HG03108 (cell line): ENCODE measurements around the gene AP3S2.
"Not testable (repeated sequence)": the region's sequence is repeated elsewhere in the genome, so short reads cannot be mapped to it uniquely, and the experiment has no call there.

Experiments used
- ATAC-seq: cut with Tn5 transposase; IDR thresholded peaks from one replicate; pipeline ENCODE4 v1.9.1; 2021; ENCODE audit warnings: moderate library complexity; ENCODE audit not compliant: unreplicated experiment

The AP3S2 gene

DNA sequence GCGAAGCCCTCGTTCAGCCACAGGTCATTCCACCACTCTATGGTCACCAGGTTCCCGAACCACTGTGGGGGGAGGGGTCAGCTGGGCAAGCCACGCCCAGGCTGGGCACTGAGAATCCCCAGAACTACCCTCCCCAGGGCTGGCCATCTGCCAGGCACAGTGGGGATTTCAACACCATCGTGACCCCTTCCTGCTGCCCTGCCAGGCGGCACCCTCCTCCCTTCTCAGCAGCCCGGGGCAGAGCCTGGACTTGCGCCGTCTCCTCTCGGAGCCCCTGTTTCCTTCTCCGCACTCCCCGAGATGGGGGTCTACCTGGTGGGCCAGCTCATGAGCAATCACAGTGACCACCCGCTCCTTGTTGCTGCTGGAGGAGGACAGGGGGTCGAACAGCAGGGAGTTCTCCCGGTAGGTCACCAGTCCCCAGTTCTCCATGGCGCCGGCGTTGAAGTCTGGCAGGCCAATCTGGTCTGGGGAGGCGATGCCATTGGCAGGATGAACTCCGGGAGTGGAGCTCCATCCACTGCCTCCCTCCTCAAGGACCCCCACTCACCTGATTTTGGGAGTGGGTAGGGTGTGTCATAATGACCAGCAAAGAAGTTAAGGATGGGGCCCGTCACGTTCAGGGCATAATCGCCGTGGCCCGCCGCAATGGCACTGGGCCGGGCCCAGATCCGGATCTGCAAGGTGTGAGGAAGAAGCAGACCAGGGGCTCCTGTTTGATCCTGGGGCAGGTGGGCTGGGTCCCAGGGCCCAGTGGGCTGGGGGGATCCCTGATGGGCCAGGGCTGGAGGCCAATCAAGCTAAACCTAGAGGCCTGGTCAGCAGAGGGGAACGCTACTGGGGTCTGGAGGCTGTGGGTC is 89.6 kb downstream of the AP3S2 start:
- ATAC-seq, result no peak

DNA sequence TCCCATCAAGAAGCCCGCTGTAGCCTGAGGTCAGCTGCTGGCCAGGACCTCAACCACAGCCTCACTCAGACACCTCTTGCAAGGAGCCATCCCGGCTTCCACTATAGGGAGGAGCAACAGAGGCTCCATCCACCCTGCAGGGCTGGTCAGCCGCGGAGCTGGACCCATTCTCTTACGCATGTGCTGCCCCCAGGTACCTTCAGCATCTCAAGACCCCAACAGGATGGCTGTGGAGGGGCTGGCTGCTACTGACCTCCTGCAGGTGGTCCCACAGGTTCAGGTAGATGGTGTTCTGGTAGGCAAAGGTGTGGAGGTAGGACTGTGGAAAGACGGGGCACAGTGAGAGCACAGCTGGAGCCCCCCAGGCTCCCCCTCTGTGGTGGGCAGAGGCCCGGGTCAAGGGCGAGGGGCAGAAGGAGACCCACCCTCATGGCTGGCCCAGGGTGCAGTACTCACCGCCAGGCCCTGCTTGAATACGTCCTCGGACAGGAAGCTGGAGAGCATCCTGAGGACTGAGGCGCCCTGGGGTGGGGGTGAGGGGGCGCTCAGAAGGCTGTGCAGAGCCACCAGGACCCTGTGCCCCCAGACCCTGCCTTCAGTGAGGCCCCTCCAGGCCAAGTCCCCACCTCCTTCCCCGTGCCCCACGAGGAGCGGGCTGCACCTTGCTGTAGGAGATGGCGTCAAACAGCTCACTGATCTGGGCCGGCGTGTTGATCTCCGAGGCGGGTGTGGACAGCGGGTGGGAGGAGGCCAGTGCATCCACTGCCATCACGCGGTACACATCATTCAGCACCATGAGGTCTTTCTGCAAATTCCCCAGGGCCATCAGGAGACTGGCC is 90.6 kb downstream of the AP3S2 start:
- ATAC-seq, result no peak

DNA sequence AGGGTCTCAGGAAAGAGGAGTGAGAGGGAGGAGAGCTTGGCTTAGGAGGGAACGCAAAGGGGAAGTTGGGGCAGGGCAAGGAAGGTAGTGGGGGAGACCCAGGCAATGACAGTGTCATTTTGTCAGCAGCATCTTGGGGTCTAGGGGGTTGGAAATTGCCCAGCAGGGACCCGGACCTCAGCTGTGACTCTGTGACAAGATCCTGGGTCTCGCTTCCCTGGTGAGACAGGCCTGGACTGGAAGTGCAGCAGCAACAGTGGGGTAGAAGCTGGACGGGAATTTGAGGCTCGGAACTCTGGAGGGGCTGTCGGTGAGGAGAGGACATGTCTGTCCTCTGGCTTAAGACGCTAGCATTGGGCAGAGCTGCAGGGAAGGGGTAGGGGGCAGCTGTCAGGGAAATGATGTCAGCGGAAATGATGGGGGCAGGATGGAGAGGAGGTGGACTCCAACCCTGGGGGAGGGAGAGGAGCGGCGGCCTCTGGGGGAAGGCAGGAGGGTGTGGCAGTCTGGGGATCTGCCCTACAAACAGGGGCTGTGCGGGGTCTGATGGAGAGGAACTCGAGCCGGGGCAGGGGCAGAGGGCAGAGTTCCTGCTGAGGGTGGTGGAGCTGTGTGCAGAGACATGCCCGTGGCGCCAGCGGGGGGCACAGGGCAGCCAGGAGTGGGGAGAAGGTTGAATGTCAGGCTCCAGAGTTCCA is 91.4 kb downstream of the AP3S2 start:
- ATAC-seq, result no peak

DNA sequence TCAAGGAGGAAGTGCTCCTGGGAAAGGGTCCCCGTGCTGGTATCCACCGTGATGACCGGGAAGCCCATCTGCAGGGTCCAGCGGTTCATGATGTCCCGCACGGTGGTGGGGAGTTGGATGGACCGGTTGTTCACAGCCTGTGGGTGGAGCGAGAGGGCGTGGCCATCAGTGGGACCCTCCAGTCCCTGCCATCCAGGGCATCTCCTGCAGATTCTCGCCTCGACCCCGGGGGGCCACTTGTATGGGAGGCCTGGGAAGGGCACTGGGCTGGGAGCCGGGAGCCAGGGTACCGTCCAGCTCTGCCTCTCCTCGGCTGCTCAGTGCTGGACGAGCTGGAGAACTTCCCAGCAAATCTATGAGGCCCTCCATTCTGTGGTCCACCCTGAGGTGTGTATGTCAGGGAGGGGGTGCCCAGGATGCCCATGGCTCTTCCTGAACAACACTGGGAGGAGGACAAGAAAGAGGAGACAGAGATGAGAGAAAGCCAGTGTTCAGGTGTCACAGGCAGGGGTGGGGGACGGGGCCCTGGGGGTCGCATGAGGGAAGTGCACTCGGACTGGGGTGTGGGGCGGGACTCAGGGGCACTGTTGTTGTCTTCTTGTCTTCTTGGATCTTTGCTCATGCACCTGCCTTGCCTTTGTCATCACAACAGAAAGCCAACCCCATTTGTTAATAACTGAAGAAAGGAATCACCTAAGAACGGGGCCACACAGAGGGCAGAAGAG is 92.2 kb downstream of the AP3S2 start:
- ATAC-seq, result no peak

DNA sequence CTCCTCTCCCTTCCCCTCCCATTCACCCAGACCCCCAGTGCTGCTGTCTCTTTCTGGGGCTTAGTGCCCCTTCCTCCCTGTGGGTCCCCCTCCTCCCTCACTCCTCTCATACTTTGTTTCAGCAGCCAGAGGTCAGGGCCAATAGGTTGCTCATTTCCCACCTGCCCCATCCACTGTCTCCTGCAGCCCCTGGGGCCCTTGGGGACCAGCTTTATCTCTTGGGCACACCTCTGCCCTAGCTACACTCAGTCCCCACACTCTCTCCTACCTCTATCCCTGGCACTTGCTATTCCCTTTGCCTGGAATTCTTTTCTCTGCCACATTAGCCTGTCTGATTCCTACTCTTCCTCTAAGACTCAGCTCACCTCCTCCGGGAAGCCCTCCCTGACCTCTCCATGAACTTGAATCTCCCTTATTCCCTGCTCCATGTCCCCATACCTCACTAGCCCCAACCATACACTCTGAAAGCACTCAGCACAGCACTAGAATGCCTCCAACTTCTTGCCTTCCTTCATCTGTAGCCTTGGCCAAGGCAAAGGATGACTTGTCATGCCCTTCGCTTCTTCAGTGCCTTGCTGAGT is 93.8 kb downstream of the AP3S2 start:
- no peak for ATAC-seq

DNA sequence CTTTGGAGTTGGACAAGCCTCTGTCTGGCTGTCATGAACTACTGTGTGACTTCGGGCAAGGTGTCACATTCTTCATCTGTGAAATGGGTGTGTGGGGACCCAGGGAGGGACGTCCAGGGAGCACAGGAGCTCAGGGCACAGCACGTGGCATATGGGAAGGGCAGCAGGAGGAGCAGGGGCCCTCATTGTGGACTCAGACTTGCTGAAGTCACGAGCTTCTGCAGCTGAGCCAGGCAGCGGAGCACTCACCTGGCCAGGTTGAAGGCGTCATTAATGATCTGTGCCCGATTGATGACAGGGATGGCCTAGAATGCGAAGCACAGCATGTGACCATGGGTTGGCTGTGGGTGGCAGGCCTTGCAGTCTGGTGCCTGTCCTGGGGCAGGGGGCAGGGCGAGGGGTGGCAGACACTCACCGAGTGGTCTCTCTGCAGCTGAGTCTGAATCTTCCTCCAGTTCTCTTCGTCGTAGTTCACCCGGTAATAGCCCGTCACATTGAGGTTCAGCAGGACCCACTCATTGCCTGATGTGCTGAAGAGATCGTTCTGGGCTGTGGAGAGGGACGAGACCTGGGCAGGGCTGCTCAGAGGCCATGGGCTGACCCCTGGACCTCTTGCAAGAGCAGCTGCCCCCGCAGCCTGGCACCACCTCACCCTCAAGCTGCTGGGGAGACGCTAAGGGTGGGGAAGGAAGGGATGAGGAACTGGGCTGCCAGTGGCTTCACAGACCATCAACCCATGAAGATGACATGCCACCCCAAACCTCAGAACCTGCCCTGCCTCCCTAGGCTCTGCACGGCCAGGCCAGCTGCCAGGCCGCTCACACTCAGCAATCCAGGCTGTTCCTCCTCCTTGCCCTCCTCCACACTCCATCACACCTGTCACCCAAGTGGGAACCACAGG is 94.5 kb downstream of the AP3S2 start:
- ATAC-seq, result no peak

DNA sequence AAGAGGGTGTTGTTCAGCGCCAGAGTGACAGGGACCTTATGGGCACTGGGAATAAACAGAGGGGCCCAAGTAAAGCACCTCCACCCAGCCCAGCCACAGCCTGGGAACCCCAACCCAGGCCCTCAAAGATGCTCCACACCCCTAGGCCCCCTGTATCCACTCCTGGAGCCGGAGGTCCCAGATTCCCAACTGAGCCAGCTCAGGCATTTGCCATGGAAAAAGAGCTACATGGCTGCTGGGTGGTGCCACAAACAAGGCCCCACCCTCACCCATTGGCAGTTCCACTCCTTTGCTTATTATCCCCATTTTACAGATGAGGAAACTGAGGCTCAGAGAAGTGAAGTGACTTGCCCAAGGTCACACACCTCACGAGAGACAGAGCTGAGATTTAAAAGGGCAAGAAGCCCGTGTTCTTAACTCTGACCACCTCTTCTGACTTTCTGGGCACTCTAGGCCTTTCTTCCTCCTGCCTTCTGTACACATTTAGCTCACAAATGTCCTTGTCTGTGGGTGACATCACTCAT is 96.1 kb downstream of the AP3S2 start:
- ATAC-seq, result no peak

DNA sequence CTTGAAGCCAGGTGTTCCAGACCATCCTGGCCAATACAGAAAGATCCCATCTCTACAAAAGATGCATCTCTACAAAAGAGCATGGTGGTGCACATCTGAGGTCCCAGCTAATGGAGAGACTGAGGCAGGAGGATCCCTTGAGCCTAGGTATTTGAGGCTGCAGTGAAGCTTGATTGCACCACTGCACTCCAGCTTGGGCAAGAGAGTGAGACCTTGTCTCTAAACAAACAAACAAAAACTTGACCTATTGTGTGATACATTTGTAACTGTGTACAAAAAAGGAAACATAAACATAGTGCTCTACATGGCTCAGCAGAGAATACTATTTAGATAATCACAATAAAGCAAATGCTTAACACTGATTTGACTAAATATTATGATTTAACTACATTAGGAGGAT is 97.8 kb downstream of the AP3S2 start:
- no peak for ATAC-seq

DNA sequence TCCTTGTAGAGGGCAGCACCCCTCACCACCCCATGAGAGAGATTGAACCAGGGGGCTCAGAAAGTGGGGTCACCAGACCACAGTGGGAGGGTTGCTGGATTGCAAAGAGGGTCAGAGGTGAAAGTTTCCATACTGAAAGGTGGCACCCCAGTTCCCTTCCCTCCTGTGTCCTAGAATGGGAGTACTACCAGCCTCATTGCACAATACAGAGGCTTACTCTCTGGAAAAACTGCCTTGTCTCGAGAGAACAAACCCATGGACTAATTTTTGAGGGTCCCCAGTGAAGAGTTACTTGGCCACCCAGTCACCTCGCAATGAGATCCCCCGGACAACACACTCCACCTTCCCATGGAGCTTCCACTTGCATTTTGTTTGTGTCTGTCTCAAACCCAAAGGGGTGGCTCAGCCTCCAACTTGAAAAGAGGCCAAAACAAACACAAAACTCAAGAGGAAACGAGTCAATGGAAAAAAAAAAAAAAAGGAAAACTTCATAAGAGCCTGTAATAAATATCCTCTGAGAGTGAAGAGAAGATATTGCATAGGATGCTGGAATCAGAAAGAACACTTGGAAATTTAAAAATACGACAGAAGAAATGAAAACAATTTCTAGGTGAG is 99.1 kb downstream of the AP3S2 start:
- ATAC-seq, result no peak

DNA sequence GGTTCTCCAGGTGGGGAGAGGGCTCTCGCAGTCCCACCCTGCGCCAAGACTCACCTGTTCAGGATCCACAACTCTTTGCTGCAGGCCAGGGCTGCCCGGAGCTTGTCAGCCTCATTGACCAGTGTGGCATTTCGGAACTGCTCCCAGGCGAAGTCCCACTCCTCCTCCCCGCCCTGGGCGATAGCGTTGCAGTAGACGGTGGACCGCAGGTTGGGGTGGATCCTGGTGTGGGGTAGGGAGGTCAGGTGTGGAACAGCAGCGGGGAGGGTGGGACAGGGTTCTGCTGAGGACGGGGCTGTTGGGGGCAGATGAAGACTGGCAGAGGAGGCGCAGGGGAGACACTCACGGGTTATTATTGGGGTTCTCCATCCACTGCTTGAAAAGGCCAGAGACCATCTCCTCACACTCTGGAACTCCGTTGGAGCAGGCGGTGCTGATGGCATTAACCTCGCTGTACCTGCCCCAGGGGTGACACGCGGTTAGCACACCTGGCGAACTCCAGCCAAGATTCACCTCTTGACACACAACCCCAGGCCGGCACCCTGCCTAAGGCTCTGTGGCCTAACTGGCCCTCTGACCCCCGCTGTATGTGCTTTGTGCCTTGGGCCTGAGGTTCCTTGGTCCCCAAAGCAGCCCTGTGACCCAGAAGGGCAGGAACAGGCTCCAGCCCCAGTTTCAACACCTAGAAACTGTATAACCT is 101.5 kb downstream of the AP3S2 start:
- no peak for ATAC-seq

DNA sequence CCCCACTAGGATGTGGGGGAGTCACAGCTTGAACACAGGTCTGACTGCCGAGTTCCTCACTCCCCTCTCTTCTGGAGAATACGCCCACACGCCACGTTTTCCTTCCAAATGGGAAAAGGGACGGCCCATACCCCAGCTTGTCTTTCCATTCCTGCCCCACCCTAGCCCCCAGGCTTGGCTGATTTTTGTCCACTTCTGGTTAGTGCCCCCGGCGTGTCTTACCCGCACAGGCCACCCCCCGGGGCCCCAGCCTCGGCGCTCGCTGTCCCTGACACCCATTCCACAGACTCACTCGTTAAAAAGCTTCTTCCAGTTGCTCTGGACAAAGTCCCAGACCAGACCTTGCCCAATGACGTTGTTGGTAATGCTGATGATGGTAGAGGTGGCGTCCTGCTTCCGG is 103.1 kb downstream of the AP3S2 start:
- no peak for ATAC-seq

DNA sequence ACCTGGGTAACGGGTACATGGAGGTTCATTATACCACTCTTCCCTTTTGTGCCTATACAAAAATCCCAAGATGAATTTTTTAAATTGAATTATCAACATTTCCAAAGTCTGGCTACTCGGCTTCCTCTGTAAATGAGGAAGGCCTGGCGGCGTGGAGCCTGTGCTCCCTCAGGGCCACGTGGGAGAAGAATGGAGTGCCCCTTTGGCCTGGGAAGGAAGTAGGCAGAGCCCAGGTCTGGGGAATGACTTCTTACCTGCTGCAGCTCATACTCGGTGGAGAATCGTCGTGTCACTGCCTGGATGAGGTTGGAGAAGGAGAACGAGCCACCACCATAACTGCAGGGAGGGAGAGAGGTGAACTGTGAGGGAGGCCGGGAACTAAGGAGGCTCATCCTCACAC is 103.6 kb downstream of the AP3S2 start:
- no peak for ATAC-seq

DNA sequence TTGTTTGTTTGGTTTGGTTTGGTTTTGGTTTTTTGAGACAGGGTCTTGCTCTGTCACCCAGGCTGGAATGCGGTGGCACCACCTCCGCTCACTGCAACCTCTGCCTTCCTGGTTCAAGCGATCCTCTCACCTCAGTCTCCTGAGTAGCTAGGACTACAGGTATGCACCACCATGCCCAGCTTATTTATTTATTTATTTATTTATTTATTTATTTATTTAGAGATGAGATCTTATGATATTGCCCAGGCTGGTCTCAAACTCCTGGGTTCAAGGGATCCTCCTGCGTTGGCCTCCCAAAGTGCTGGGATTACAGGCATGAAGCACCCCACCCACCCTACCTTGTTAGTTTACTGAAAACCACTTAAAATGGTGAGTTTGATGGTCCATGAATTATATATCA is 105.2 kb downstream of the AP3S2 start:
- ATAC-seq, result not testable (repeated sequence)

DNA sequence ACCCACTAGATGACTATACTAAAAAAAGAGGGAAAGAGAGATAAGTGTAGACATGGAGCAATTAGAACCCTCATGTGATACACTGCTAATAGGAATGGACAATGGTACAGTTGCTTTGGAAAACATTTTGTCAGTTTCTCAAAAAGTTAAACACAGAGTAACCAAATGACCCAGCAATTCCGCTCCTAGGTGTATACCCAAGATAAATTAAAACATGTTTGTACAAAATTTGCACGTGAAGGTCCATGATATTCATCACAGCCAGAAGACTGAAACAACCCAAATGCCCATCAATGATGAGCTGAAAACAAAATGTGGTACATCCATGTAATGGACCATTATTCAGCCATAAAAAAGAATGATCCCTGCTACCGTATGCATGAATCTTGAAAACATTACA is 105.8 kb downstream of the AP3S2 start:
- ATAC-seq, result no peak

DNA sequence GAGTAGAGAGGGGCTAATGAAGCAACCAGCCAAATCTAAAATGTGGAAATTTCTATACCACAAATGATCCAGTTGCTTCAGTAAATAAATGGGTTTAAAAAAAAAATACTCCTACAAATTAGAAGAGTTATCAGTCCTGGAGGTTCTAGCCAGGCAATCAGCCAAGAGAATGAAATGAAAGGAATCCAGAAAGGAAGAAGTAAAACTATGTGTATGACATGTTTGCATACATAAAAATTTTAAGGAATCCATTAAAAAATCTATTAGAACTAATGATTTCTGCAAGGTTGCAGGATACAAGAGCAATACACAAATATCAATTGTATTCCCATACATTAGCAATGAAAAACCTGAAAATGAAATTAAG is 108.0 kb downstream of the AP3S2 start:
- no peak for ATAC-seq

DNA sequence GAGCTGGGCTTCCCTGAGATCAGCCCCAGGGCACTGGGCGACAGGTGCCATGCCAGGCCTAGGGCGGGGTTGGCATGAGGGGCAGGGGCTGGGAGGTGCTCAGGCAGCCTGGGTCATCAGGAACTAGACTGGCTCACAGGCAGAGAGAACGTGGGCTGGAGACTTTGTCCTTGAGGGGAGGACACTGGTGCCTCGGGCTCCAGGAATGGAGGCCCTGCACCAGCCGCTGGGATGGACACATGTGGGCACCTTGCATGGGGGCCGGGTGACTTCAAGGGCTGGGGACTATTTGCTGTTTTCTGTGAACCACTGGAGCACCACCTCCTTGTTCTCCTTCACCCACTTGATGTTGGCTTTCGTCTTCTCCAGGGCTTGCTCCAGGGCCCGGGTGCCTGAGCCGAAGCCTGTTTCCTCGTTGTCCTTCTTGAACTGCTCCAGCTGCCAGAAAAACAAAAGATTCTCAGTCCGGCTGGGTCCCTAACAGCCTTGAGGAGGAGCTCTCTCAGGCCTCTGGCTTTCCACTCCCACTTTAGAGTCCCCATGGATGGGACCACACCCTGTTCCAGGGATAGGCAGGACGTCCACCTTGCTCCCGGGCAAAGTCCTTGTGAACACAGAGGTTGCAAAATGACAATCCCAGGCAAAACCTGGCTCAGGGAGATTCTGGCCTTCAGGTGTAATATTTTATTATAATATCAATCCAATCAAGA is 108.6 kb downstream of the AP3S2 start:
- ATAC-seq, result no peak

DNA sequence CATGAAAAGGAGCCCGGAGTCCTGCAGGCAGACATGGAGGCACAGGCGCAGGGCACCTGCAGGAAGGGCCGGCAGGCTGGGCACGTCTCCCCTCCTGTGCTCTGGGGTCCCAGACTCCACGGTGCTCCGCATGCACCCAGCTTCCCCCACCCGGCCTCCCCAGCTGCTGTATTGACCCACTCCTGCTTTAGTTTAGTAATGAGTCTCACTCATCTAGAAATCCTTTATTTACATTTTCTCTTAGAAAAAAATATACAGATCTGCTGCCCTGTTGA is 109.2 kb downstream of the AP3S2 start:
- ATAC-seq, result no peak
